Peyer's patch (tissue), 4 donors: ENCODE data around the gene TNFSF13. TPM values are rescaled to one million over a fixed set of nuclear protein-coding genes. Genes with fewer than 3 reads are reported as not detected.

Source experiments
- DNase-seq, 3 donors: peaks; one replicate each; pipeline ENCODE4 v3.0.0-alpha.2; 2017 to 2019
- H3K27ac ChIP-seq, 4 donors: fragments of 200-600 bp; sonication (generic); one replicate each; pipeline ENCODE4 v1.5.1; 2016 to 2019
- H3K27me3 ChIP-seq, 2 donors: fragments of 200-600 bp; sonication (generic); one replicate each; pipeline ENCODE4 v1.5.1; 2019
- H3K36me3 ChIP-seq, 3 donors: fragments of 200-600 bp; sonication (generic); one replicate each; pipeline ENCODE4 v1.5.1; 2016 to 2019
- H3K4me1 ChIP-seq, 4 donors: fragments of 200-600 bp; sonication (generic); one replicate each; pipeline ENCODE4 v1.5.1; 2016 to 2019
- H3K4me3 ChIP-seq, 4 donors: fragments of 200-600 bp; sonication (generic); 1 replicate in 3 of 4; 2 replicates in 1 of 4; pipeline ENCODE4 v1.5.1; 2016 to 2019; ENCODE audit warnings: mild to moderate bottlenecking in 1 of 4
- H3K9me3 ChIP-seq, 4 donors: fragments of 200-600 bp; sonication (generic); one replicate each; pipeline ENCODE4 v1.5.1; 2016 to 2019; ENCODE audit warnings: mild to moderate bottlenecking in 1 of 4
- POLR2A ChIP-seq, 2 donors: fragments of 450-650 bp; IDR thresholded peaks; one replicate each; pipeline ENCODE4 v1.5.1; 2017; ENCODE audit warnings: antibody characterized with exemption in 2 of 2, mild to moderate bottlenecking in 2 of 2, moderate library complexity in 2 of 2
- total RNA-seq, 4 donors: library from RNA; depleted of rRNA; stranded (reverse); fragments of >200 nt; gene quantifications; one replicate each; pipeline ENCODE4 v1.1.0, GENCODE V29; 2016
- TF ChIP-seq, protein P1 (sequence below), 6 experiments: fragments of 450-650 bp in 4 of 6; fragments of 200-600 bp in 2 of 6; sonication (generic) in 1 of 6; IDR thresholded peaks; one replicate each; pipeline ENCODE4 v1.5.1; 2017 to 2019; ENCODE audit warnings: antibody characterized with exemption in 6 of 6, mild to moderate bottlenecking in 3 of 6, moderate library complexity in 1 of 6

The TNFSF13 gene
- total RNA-seq, 4 donors from 2014 or later, result 5.0 to 54.4 (median 38.7) TPM

DNA sequence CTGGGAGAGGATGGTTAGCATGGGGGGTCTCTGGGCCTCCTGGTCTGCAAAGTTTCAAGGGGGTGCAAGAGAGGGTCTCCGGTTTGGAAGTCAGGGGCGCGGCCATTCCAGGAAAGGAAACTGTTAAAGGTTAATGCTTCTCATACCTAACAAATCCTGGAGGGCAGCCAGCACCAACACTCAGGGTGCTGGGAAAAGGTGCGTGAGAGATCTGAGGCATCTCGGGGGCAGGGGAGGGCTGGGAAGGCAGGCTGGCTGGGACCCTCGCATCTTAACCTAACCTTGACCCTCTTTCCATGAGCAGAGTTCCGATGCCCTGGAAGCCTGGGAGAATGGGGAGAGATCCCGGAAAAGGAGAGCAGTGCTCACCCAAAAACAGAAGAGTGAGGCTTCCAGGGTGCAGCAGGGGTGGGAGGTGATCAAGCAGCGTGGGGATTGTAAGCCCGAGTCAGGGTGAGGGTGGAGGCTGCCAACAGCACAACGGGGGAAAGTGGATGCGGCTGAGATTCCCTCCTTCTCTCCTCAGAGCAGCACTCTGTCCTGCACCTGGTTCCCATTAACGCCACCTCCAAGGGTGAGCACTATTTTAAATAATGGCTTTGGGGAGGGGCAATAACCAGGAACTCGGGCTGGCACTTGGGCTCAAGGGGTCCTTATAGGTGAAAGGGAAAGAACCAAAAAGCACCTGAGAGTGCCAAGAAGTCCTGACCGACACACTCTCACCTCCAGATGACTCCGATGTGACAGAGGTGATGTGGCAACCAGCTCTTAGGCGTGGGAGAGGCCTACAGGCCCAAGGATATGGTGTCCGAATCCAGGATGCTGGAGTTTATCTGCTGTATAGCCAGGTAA is 996 bp downstream of the TNFSF13 start:
- peak in 2 of 3 donors; percentile 58 to 66 for DNase-seq
- TF ChIP-seq POLR2A (IDR thresholded peaks at IDR 0.05), result no peak
- TF ChIP-seq, protein P1, sequence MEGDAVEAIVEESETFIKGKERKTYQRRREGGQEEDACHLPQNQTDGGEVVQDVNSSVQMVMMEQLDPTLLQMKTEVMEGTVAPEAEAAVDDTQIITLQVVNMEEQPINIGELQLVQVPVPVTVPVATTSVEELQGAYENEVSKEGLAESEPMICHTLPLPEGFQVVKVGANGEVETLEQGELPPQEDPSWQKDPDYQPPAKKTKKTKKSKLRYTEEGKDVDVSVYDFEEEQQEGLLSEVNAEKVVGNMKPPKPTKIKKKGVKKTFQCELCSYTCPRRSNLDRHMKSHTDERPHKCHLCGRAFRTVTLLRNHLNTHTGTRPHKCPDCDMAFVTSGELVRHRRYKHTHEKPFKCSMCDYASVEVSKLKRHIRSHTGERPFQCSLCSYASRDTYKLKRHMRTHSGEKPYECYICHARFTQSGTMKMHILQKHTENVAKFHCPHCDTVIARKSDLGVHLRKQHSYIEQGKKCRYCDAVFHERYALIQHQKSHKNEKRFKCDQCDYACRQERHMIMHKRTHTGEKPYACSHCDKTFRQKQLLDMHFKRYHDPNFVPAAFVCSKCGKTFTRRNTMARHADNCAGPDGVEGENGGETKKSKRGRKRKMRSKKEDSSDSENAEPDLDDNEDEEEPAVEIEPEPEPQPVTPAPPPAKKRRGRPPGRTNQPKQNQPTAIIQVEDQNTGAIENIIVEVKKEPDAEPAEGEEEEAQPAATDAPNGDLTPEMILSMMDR (IDR thresholded peaks at IDR 0.05), result no peak
- peaks cover 0 to 4% (median 0%) of the 10 kb centered on the region in 4 donors for H3K9me3 ChIP-seq
- peak overlapping the region; percentile 17 to 99 (median 51) for H3K4me3 ChIP-seq
- no peaks in the 10 kb centered on the region for H3K27me3 ChIP-seq
- H3K27ac ChIP-seq, result peak overlapping the region; percentile 89 to 99 (median 93)
- H3K36me3 ChIP-seq, result peaks cover 0 to 14% (median 0%) of the 10 kb centered on the region in 3 donors
- peaks cover 9 to 65% (median 32%) of the 10 kb centered on the region in 4 donors for H3K4me1 ChIP-seq

DNA sequence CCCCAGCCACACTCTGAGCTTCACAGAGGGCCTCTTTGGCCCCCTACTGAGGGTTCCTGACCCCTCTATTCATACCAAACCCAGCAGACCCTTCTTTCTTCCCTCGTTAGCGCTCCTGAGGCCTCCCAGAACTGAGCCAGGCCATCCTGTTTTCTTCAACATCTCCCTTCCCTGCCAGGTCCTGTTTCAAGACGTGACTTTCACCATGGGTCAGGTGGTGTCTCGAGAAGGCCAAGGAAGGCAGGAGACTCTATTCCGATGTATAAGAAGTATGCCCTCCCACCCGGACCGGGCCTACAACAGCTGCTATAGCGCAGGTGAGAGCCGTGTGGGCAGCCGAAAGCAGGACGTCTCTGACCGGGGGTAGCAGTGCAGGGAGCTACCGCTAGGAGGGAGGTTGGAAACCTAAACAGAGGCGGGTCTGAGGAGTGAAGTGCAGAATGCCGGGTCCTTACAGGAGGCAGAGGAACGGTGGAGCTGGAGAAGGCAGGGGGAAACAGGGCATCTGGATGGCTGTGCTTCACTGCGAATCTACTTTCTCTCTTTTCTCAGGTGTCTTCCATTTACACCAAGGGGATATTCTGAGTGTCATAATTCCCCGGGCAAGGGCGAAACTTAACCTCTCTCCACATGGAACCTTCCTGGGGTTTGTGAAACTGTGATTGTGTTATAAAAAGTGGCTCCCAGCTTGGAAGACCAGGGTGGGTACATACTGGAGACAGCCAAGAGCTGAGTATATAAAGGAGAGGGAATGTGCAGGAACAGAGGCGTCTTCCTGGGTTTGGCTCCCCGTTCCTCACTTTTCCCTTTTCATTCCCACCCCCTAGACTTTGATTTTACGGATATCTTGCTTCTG is 1.9 kb downstream of the TNFSF13 start:
- Histone ChIP-seq H3K27me3 (no peaks in the 10 kb centered on the region), H3K27ac (peak overlapping the region; percentile 89 to 99 (median 93)), H3K36me3 (peaks cover 0 to 23% (median 0%) of the 10 kb centered on the region in 3 donors), H3K4me1 (peaks cover 9 to 68% (median 32%) of the 10 kb centered on the region in 4 donors), H3K9me3 (peaks cover 0 to 4% (median 0%) of the 10 kb centered on the region in 4 donors), H3K4me3 (peak overlapping the region in 3 of 4 donors; percentile 71 to 99 (median 98))
- TF ChIP-seq, protein P1 (IDR thresholded peaks at IDR 0.05), result peak; percentile 40 to 78 (median 66)
- no peak for TF ChIP-seq POLR2A (IDR thresholded peaks at IDR 0.05)
- peak; percentile 66 to 86 (median 82) for DNase-seq

DNA sequence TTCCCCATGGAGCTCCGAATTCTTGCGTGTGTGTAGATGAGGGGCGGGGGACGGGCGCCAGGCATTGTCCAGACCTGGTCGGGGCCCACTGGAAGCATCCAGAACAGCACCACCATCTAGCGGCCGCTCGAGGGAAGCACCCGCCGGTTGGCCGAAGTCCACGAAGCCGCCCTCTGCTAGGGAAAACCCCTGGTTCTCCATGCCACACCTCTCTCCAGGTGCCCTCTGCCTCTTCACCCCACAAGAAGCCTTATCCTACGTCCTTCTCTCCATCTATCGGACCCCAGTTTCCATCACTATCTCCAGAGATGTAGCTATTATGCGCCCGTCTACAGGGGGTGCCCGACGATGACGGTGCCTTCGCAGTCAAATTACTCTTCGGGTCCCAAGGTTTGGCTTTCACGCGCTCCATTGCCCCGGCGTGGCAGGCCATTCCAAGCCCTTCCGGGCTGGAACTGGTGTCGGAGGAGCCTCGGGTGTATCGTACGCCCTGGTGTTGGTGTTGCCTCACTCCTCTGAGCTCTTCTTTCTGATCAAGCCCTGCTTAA is 2.6 kb downstream of the TNFSF13 start:
- H3K36me3 ChIP-seq, result peaks cover 0 to 30% (median 0%) of the 10 kb centered on the region in 3 donors
- peak in 1 of 2 donors; percentile 12 for TF ChIP-seq POLR2A (IDR thresholded peaks at IDR 0.05)
- TF ChIP-seq, protein P1 (IDR thresholded peaks at IDR 0.05), result peak; percentile 74 to 96 (median 94)
- H3K27ac ChIP-seq, result peak overlapping the region; percentile 89 to 99 (median 93)
- H3K27me3 ChIP-seq, result no peaks in the 10 kb centered on the region
- peak; percentile 88 to 97 (median 96) for DNase-seq
- H3K9me3 ChIP-seq, result peaks cover 0 to 4% (median 0%) of the 10 kb centered on the region in 4 donors
- peaks cover 9 to 68% (median 32%) of the 10 kb centered on the region in 4 donors for H3K4me1 ChIP-seq
- H3K4me3 ChIP-seq, result peak overlapping the region; percentile 71 to 99 (median 90)

DNA sequence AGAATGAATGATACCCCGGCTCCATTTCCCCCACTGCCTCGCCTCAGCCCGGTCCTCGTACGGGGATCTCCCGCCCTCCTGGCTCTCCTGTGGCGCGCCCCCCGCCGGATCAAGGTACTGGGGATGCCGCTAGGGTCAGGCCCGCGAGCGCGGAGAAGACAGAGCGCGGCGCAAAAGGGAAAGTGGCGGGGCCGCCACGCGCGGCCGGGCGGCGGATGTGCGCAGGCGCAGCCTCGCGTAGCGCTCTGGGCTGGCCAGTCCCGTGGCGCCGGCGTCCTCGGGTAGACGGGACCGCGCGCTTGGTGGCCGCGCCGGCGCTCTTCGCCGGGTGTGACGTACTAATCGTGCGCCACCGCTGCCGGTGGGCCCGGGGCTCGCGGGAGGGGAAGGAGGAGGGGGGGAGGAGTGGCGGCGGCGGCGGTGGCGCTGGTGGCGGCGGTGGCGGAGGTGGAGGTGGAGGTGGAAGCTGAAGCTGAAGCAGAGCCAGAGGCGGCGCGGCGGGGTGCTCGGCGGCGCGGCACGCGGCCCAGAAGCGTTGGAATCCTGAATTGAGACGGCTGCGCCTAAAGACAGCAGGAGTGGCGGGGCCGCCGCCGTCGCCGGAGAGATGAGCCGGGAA is 3.1 kb downstream of the TNFSF13 start, which contains the start of gene SENP3:
TSS of gene SENP3 (plus strand) at position 331 of the 619 bp plus-strand sequence. CDS start 1,158 bp downstream, outside the sequence.
- Histone ChIP-seq H3K27me3 (no peaks in the 10 kb centered on the region), H3K4me3 (peak within 1 kb of the TSS; percentile 71 to 99 (median 90)), H3K27ac (peak within 1 kb of the TSS; percentile 89 to 99 (median 93)), H3K9me3 (peaks cover 0 to 4% (median 0%) of the 10 kb centered on the region in 4 donors), H3K36me3 (peaks cover 0 to 35% (median 0%) of the 10 kb centered on the region in 3 donors), H3K4me1 (peaks cover 9 to 66% (median 32%) of the 10 kb centered on the region in 4 donors)
- peak; percentile 89 to 96 (median 93) for DNase-seq
- TF ChIP-seq, protein P1 (IDR thresholded peaks at IDR 0.05), result peak in 3 of 6 experiments; percentile 6 to 27 (median 18)
- peak; percentile 39 to 42 for TF ChIP-seq POLR2A (IDR thresholded peaks at IDR 0.05)
